GM12878 (cell line): ENCODE results near the gene SPACA1. TPM values are rescaled to one million over a fixed set of nuclear protein-coding genes. Genes with fewer than 3 reads are reported as not detected.

Source experiments
- ATAC-seq: fragments of 200-7000 bp; cut with Tn5 transposase; 3 replicates; pipeline ENCODE4 v1.9.1; 2020; ENCODE audit warnings: mild to moderate bottlenecking, moderate library complexity
- BruUV-seq: library from RNA; stranded (reverse); fragments of 400-500 nt; replicated peaks from 2 replicates; lab custom pipeline; 2021; lab: Mats Ljungman, UMichigan
- CTCF ChIA-PET: fragments of 300-600 bp; sonication (Branson Sonifier 250); formaldehyde crosslinking; extraction: SDS; loops from one replicate; lab custom pipeline; 2021; ENCODE audit warnings: inconsistent platforms; lab: Yijun Ruan, JAX
- POLR2A ChIA-PET: fragments of 350-600 bp; formaldehyde crosslinking; extraction: SDS; loops from one replicate; lab custom pipeline; 2021; ENCODE audit warnings: inconsistent platforms; lab: Charles Lee
- RAD21 ChIA-PET: fragments of 300-600 bp; sonication (Branson Sonifier 250); formaldehyde crosslinking; loops from one replicate; lab custom pipeline; 2023; ENCODE audit warnings: antibody characterized with exemption; ENCODE audit not compliant: unreplicated experiment; lab: Charles Lee
- SMC1A ChIA-PET: fragments of 300-600 bp; sonication (Branson Sonifier 250); formaldehyde crosslinking; loops from one replicate; lab custom pipeline; 2023; ENCODE audit not compliant: unreplicated experiment, uncharacterized antibody; lab: Charles Lee
- DNase-seq: peaks from one replicate; pipeline ENCODE4 v3.0.0-alpha.2; 2011; ENCODE audit warnings: low read depth, low spot score
- FAIRE-seq: peaks from 3 replicates; lab custom pipeline; 2011; peaks lifted over from hg19 to GRCh38; lab: Jason Lieb, UNC
- H2AFZ ChIP-seq: 2 replicates; pipeline ENCODE4 v1.6.0; 2011; ENCODE audit warnings: low read depth, low read length, control low read depth; ENCODE audit not compliant: control insufficient read depth
- H3K27ac ChIP-seq: 2 replicates; pipeline ENCODE4 v1.5.1; 2011; ENCODE audit warnings: control low read depth; ENCODE audit not compliant: control insufficient read depth, insufficient read depth
- H3K27me3 ChIP-seq, 2 experiments: replicated peaks in 1 of 2; 2 replicates each; pipeline versions ENCODE4 v1.6.0 to v1.6.1; 2011; ENCODE audit warnings: low read length in 1 of 2; ENCODE audit not compliant: control insufficient read depth in 2 of 2, insufficient read depth in 2 of 2
- H3K36me3 ChIP-seq, 2 experiments: 2 replicates each; pipeline ENCODE4 v1.5.1; 2011; ENCODE audit warnings: low read length in 1 of 2; ENCODE audit not compliant: control insufficient read depth in 2 of 2, insufficient read depth in 2 of 2
- H3K4me1 ChIP-seq: 2 replicates; pipeline ENCODE4 v1.6.1; 2011; ENCODE audit warnings: mild to moderate bottlenecking, low read length, moderate library complexity, mixed read lengths; ENCODE audit not compliant: control insufficient read depth, insufficient read depth
- H3K4me2 ChIP-seq: 2 replicates; pipeline ENCODE4 v1.6.0; 2011; ENCODE audit warnings: control low read depth; ENCODE audit not compliant: control insufficient read depth, insufficient read depth
- H3K4me3 ChIP-seq: fragments of 200-600 bp; sonication (generic); 2 replicates; pipeline ENCODE4 v1.5.1; 2016
- H3K79me2 ChIP-seq: 2 replicates; pipeline ENCODE4 v1.6.0; 2011; ENCODE audit warnings: low read length; ENCODE audit not compliant: control insufficient read depth, insufficient read depth
- H3K9ac ChIP-seq: 2 replicates; pipeline ENCODE4 v1.8.0; 2011; ENCODE audit warnings: low read length, control low read depth, mixed read lengths; ENCODE audit not compliant: control insufficient read depth, insufficient read depth
- H3K9me3 ChIP-seq: replicated peaks from 3 replicates; pipeline ENCODE4 v1.5.1; 2011; ENCODE audit warnings: mild to moderate bottlenecking, low read length; ENCODE audit not compliant: control insufficient read depth, insufficient read depth
- H4K20me1 ChIP-seq: 2 replicates; pipeline ENCODE4 v1.6.0; 2011; ENCODE audit not compliant: control insufficient read depth, insufficient read depth
- ATF2 ChIP-seq: IDR thresholded peaks from 2 replicates; pipeline ENCODE4 v1.6.1; 2012; ENCODE audit warnings: low read length, inconsistent platforms
- CUX1 ChIP-seq: IDR thresholded peaks from 2 replicates; pipeline ENCODE4 v1.6.1; 2012; ENCODE audit warnings: improper control_type of control experiment, low read depth, low read length; ENCODE audit not compliant: insufficient replicate concordance
- KDM1A ChIP-seq: fragments of 200-600 bp; sonication (generic); IDR thresholded peaks from 2 replicates; pipeline ENCODE4 v1.6.1; 2016; ENCODE audit warnings: borderline replicate concordance
- KLF5 ChIP-seq: fragments of 450-650 bp; IDR thresholded peaks from 2 replicates; pipeline ENCODE4 v1.6.1; 2014; ENCODE audit warnings: mild to moderate bottlenecking; ENCODE audit not compliant: partially characterized antibody
- NR2C1 ChIP-seq: fragments of 450-650 bp; IDR thresholded peaks from 2 replicates; pipeline ENCODE4 v1.6.1; 2017; ENCODE audit warnings: antibody characterized with exemption, mild to moderate bottlenecking, moderate library complexity
- RAD21 ChIP-seq: IDR thresholded peaks from 2 replicates; pipeline ENCODE4 v1.6.1; 2011; ENCODE audit warnings: mild to moderate bottlenecking, low read depth, low read length, moderate library complexity; ENCODE audit not compliant: insufficient read depth
- WGBS: methylation state at CpG from one replicate; pipeline ENCODE4 v1.1.6; 2016; ENCODE audit warnings: low lambda C conversion rate; ENCODE audit not compliant: insufficient replicate concordance, insufficient coverage; ENCODE audit errors: missing lambda C conversion rate; 5-methylcytosine and 5-hydroxymethylcytosine counted together
- in situ Hi-C: fragments of 300-500 bp; cut with MboI; formaldehyde crosslinking; loops from 9 replicates; pipeline ENCODE4 v1.14.3; 2018; ENCODE audit warnings: mixed read lengths
- intact Hi-C: fragments of 100-400 bp; cut with micrococcal nuclease; formaldehyde crosslinking; loops from one replicate; pipeline ENCODE4 v1.14.2; 2022; ENCODE audit not compliant: unreplicated experiment
- polyA plus RNA-seq, 11 experiments: library from polyadenylated mRNA; depleted of rRNA in 4 of 11; unstranded in 6 of 11; stranded (reverse) in 5 of 11; fragments of >200 nt; fragmentation: Nextera tagmentation in 4 of 11; fragmentation: Illumina TruSeq in 1 of 11; extraction: Ambion mirVana in 4 of 11; extraction: Trizol in 1 of 11; gene quantifications; 1 replicate in 1 of 11; 2 replicates in 10 of 11; pipeline versions ENCODE4 v1.2.1 to v1.2.3, GENCODE V29; 2011 to 2016; ENCODE audit warnings: inconsistent platforms in 2 of 11, missing spikeins in 2 of 11, low read depth in 1 of 11
- total RNA-seq, 4 experiments: library from RNA; depleted of rRNA in 3 of 4; stranded (reverse); fragments of >200 nt in 3 of 4; fragmentation: Illumina TruSeq in 1 of 4; extraction: Trizol in 1 of 4; gene quantifications; 2 replicates each; pipeline versions ENCODE4 v1.2.1 to v1.2.3, GENCODE V29; 2013 to 2021
- TF ChIP-seq, protein P1 (sequence below): fragments of 450-650 bp; conservative IDR thresholded peaks from 2 replicates; pipeline ENCODE4 v1.6.1; 2017; ENCODE audit warnings: mild to moderate bottlenecking, moderate library complexity

Gene SPACA1
- total and polyA plus RNA-seq, 10 of the 15 experiments (the other 5 are each of a cell fraction or from before 2014, with no cell fraction given): not detected

DNA sequence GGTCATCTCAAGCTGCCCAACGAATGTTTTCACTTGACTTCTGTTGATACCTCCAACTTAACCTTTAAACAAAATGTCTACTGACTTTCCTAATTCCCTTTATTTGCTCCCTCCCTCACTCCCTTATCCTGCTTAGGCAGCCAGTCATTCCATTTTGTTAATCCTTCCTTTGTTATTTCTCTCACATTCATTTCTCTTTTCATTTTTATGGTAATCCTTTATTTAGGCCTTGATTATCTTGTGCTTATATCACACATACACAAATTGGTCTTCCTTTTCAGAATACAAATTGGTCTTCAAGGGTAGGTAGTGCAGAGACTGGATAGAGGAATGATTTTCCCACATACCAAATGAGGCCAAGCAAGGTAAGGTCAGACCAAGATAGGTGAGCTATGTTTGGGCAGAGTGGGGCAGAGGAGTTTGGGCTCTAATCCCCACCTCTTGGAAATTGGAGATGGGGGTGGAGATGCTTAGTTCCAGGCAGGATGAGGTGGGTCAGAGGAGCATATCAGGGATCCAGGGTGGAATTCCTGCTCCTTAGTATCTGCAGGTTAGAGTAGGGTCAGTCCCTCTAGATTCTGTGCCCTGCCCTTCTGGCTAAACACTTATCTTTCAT is 2.0 kb upstream of the SPACA1 start:
- Histone ChIP-seq H3K27me3 (no peaks in the 10 kb centered on the region), H2AFZ (no peak overlapping the region), H3K9me3 (no peaks in the 10 kb centered on the region; the same call in 2 of the 3 replicates), H4K20me1 (no peaks in the 10 kb centered on the region), H3K4me1 (no peaks in the 10 kb centered on the region), H3K4me2 (no peak overlapping the region), H3K36me3 (no peaks in the 10 kb centered on the region), H3K9ac (no peak overlapping the region), H3K27ac (no peak overlapping the region), H3K4me3 (no peak overlapping the region), H3K79me2 (no peaks in the 10 kb centered on the region)
- ChIA-PET SMC1A (interaction anchor here (0.8 to 1.0 kb wide), 2 partner anchors 10 to 120 kb away, joined by 3 read pairs; no protein-coding TSS in a partner anchor), RAD21 (no interaction called here), POLR2A (no interaction called here), CTCF (no interaction called here)
- no peak for DNase-seq
- no peak for ATAC-seq
- TF ChIP-seq CUX1 (no peak), NR2C1 (no peak), KLF5 (no peak), ATF2 (no peak), KDM1A (no peak), RAD21 (no peak)
- TF ChIP-seq, protein P1, sequence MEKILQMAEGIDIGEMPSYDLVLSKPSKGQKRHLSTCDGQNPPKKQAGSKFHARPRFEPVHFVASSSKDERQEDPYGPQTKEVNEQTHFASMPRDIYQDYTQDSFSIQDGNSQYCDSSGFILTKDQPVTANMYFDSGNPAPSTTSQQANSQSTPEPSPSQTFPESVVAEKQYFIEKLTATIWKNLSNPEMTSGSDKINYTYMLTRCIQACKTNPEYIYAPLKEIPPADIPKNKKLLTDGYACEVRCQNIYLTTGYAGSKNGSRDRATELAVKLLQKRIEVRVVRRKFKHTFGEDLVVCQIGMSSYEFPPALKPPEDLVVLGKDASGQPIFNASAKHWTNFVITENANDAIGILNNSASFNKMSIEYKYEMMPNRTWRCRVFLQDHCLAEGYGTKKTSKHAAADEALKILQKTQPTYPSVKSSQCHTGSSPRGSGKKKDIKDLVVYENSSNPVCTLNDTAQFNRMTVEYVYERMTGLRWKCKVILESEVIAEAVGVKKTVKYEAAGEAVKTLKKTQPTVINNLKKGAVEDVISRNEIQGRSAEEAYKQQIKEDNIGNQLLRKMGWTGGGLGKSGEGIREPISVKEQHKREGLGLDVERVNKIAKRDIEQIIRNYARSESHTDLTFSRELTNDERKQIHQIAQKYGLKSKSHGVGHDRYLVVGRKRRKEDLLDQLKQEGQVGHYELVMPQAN: no peak
- FAIRE-seq: no peak
- BruUV-seq: no TSS peak
- WGBS: 0% methylated on average over 1 of the region's 1 CpG
- in situ Hi-C loops: no loop called here
- intact Hi-C loops: no loop called here
